HG03135 (cell line): Measurements from ENCODE around the gene NUDT19.
A peak's percentile ranks its signal among the peaks of the same experiment; 100 is the strongest.
"Not testable (repeated sequence)": the region's sequence is repeated elsewhere in the genome, so short reads cannot be mapped to it uniquely, and the experiment has no call there.

Experiments used
- ATAC-seq: cut with Tn5 transposase; IDR thresholded peaks from one replicate; pipeline ENCODE4 v1.9.1; 2021; ENCODE audit warnings: mild to moderate bottlenecking, moderate library complexity; ENCODE audit not compliant: unreplicated experiment

The NUDT19 gene

GRCh38 chr19:32674931-32675719 is 16.5 kb upstream of the NUDT19 start, which contains the start of gene ANKRD27:
Gene ANKRD27 (minus strand): TSS chr19:32675180. CDS start chr19:32659015, 16,165 bp downstream.
- ATAC-seq, result peak; percentile 96

GRCh38 chr19:32675720-32676185 is 15.9 kb upstream of the NUDT19 start, which contains the start of gene RGS9BP:
Gene RGS9BP (plus strand): TSS chr19:32675848. CDS start chr19:32676264, 416 bp downstream.
- ATAC-seq, result no peak

GRCh38 chr19:32676186-32676894 is 15.3 kb upstream of the NUDT19 start:
- ATAC-seq, result no peak

GRCh38 chr19:32676895-32677359 is 14.7 kb upstream of the NUDT19 start:
- no peak for ATAC-seq

- no peak for ATAC-seq
Observed at GRCh38 chr19:32677657-32678056, 14.0 kb upstream of the NUDT19 start.

- ATAC-seq, result no peak
Observed at GRCh38 chr19:32680986-32681385, 10.6 kb upstream of the NUDT19 start.

GRCh38 chr19:32682317-32682716 is 9.3 kb upstream of the NUDT19 start:
- ATAC-seq, result no peak

GRCh38 chr19:32686847-32687475 is 4.7 kb upstream of the NUDT19 start:
- ATAC-seq, result no peak

- ATAC-seq, result no peak
Observed at GRCh38 chr19:32687681-32688080, 3.9 kb upstream of the NUDT19 start.

GRCh38 chr19:32688311-32688710 is 3.3 kb upstream of the NUDT19 start:
- ATAC-seq, result no peak

- ATAC-seq, result peak; percentile 63
Observed at GRCh38 chr19:32691952-32692726, 518 bp downstream of the NUDT19 start.

- ATAC-seq, result no peak
Observed at GRCh38 chr19:32692727-32693061, 1.1 kb downstream of the NUDT19 start.

GRCh38 chr19:32693151-32694108 is 1.8 kb downstream of the NUDT19 start:
- ATAC-seq, result not testable (repeated sequence)

GRCh38 chr19:32694316-32694715 is 2.7 kb downstream of the NUDT19 start:
- ATAC-seq, result not testable (repeated sequence)

- not testable (repeated sequence) for ATAC-seq
Observed at GRCh38 chr19:32694851-32695250, 3.2 kb downstream of the NUDT19 start.

GRCh38 chr19:32695506-32695905 is 3.9 kb downstream of the NUDT19 start:
- ATAC-seq, result not testable (repeated sequence)

- ATAC-seq, result not testable (repeated sequence)
Observed at GRCh38 chr19:32696771-32697170, 5.2 kb downstream of the NUDT19 start.

- ATAC-seq, result not testable (repeated sequence)
Observed at GRCh38 chr19:32700129-32700528, 8.5 kb downstream of the NUDT19 start.

- no peak for ATAC-seq
Observed at GRCh38 chr19:32702010-32702409, 10.4 kb downstream of the NUDT19 start.
